ENCODE results near the gene TOP3B. TPM values are rescaled to one million over a fixed set of nuclear protein-coding genes. Genes with fewer than 3 reads are reported as not detected.

Gene TOP3B
- total and polyA plus RNA-seq, 4 donors, result 6.0 to 26.9 (median 8.8) TPM

GRCh38 chr22:21998595-21999247 is 16.1 kb upstream of the TOP3B start:
- Histone ChIP-seq H3K9me3 (ENCODE audit: control insufficient read depth in 4 of 4, low read length in 3 of 4) (no peaks in the 10 kb centered on the region), H3K27me3 (ENCODE audit: control insufficient read depth in 4 of 4, insufficient read depth in 4 of 4, low read length in 3 of 4) (no peaks in the 10 kb centered on the region), H3K4me1 (ENCODE audit: control insufficient read depth in 4 of 4, insufficient read depth in 4 of 4, low read length in 3 of 4) (no peaks in the 10 kb centered on the region), H3K27ac (ENCODE audit: low read depth in 1 of 2, low read length in 2 of 2) (no peak overlapping the region), H3K4me3 (ENCODE audit: low read depth in 1 of 3, low read length in 3 of 3) (no peak overlapping the region), H3K9ac (ENCODE audit: low read depth in 1 of 2, low read length in 2 of 2) (no peak overlapping the region), H3K36me3 (ENCODE audit: control insufficient read depth in 4 of 4, insufficient read depth in 3 of 4, low read depth in 1 of 4, low read length in 3 of 4) (no peaks in the 10 kb centered on the region)
- 90% methylated on average over 7 of the region's 7 CpGs for WGBS
- TF ChIP-seq FOXA2 (IDR thresholded peaks at IDR 0.05) (no peak), HNF4A (conservative IDR thresholded peaks at IDR 0.05) (no peak)
- TF ChIP-seq, protein P1, sequence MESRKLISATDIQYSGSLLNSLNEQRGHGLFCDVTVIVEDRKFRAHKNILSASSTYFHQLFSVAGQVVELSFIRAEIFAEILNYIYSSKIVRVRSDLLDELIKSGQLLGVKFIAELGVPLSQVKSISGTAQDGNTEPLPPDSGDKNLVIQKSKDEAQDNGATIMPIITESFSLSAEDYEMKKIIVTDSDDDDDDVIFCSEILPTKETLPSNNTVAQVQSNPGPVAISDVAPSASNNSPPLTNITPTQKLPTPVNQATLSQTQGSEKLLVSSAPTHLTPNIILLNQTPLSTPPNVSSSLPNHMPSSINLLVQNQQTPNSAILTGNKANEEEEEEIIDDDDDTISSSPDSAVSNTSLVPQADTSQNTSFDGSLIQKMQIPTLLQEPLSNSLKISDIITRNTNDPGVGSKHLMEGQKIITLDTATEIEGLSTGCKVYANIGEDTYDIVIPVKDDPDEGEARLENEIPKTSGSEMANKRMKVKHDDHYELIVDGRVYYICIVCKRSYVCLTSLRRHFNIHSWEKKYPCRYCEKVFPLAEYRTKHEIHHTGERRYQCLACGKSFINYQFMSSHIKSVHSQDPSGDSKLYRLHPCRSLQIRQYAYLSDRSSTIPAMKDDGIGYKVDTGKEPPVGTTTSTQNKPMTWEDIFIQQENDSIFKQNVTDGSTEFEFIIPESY (IDR thresholded peaks at IDR 0.05), result no peak
- DNase-seq (ENCODE audit: low spot score), result no peak

DNA sequence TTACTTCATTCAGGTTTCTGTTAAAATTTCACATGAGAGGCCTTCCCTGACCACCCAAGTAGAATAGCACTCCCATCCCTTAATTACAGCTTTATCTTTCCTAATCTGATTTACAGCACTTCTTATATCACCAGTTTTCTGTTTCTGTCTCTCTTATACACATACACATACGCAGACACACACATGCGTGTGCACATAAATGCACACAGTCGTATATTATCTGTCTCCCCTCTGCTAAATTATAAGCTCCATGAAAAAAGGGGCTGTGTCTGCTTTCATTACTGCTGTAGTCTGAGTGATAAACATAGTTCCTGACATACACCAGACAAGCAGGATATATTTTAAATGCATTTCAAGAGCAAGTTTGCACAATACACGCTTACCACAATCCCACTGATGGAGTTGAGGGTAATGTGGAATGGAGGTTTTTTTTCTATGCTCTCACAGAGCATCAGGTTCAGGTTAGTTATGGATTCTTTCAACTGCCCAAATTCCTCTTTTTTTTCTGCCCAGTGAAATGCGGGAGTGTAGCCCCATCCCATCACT is 13.7 kb upstream of the TOP3B start:
- Histone ChIP-seq H3K27me3 (ENCODE audit: control insufficient read depth in 4 of 4, insufficient read depth in 4 of 4, low read length in 3 of 4) (no peaks in the 10 kb centered on the region), H3K4me3 (ENCODE audit: low read depth in 1 of 3, low read length in 3 of 3) (no peak overlapping the region), H3K9ac (ENCODE audit: low read depth in 1 of 2, low read length in 2 of 2) (no peak overlapping the region), H3K36me3 (ENCODE audit: control insufficient read depth in 4 of 4, insufficient read depth in 3 of 4, low read depth in 1 of 4, low read length in 3 of 4) (no peaks in the 10 kb centered on the region), H3K9me3 (ENCODE audit: control insufficient read depth in 4 of 4, low read length in 3 of 4) (no peaks in the 10 kb centered on the region), H3K4me1 (ENCODE audit: control insufficient read depth in 4 of 4, insufficient read depth in 4 of 4, low read length in 3 of 4) (peaks cover 3 to 17% (median 14%) of the 10 kb centered on the region in 4 donors), H3K27ac (ENCODE audit: low read depth in 1 of 2, low read length in 2 of 2) (no peak overlapping the region)
- no peak for DNase-seq (ENCODE audit: low spot score)
- WGBS, result 90% methylated on average over 5 of the region's 5 CpGs
- TF ChIP-seq FOXA2 (IDR thresholded peaks at IDR 0.05) (no peak), YY1 (IDR thresholded peaks at IDR 0.05) (no peak), FOXA1 (IDR thresholded peaks at IDR 0.05) (no peak), HNF4G (IDR thresholded peaks at IDR 0.05) (no peak), TAF1 (conservative IDR thresholded peaks at IDR 0.05) (no peak), EGR1 (IDR thresholded peaks at IDR 0.05; ENCODE audit: low read depth in 2 of 2) (no peak), RAD21 (IDR thresholded peaks at IDR 0.05) (no peak), CTCF (IDR thresholded peaks at IDR 0.05; ENCODE audit: low read depth, low read length, missing input control) (no peak), HNF4A (conservative IDR thresholded peaks at IDR 0.05) (no peak), NR2F2 (IDR thresholded peaks at IDR 0.05) (no peak), GABPA (IDR thresholded peaks at IDR 0.05 in 1 of 2, conservative IDR thresholded peaks at IDR 0.05 in 1 of 2) (no peak), SP1 (IDR thresholded peaks at IDR 0.05) (no peak)
- TF ChIP-seq, protein P2, sequence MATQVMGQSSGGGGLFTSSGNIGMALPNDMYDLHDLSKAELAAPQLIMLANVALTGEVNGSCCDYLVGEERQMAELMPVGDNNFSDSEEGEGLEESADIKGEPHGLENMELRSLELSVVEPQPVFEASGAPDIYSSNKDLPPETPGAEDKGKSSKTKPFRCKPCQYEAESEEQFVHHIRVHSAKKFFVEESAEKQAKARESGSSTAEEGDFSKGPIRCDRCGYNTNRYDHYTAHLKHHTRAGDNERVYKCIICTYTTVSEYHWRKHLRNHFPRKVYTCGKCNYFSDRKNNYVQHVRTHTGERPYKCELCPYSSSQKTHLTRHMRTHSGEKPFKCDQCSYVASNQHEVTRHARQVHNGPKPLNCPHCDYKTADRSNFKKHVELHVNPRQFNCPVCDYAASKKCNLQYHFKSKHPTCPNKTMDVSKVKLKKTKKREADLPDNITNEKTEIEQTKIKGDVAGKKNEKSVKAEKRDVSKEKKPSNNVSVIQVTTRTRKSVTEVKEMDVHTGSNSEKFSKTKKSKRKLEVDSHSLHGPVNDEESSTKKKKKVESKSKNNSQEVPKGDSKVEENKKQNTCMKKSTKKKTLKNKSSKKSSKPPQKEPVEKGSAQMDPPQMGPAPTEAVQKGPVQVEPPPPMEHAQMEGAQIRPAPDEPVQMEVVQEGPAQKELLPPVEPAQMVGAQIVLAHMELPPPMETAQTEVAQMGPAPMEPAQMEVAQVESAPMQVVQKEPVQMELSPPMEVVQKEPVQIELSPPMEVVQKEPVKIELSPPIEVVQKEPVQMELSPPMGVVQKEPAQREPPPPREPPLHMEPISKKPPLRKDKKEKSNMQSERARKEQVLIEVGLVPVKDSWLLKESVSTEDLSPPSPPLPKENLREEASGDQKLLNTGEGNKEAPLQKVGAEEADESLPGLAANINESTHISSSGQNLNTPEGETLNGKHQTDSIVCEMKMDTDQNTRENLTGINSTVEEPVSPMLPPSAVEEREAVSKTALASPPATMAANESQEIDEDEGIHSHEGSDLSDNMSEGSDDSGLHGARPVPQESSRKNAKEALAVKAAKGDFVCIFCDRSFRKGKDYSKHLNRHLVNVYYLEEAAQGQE (IDR thresholded peaks at IDR 0.05), result no peak
- TF ChIP-seq, protein P3, sequence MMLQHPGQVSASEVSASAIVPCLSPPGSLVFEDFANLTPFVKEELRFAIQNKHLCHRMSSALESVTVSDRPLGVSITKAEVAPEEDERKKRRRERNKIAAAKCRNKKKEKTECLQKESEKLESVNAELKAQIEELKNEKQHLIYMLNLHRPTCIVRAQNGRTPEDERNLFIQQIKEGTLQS (IDR thresholded peaks at IDR 0.05), result no peak

Measured in liver (tissue), 9 donors.